ENCODE results near the gene CBX6. TPM values are rescaled to one million over a fixed set of nuclear protein-coding genes. Genes with fewer than 3 reads are reported as not detected.
A peak's percentile ranks its signal among the peaks of the same experiment; 100 is the strongest.

CBX6 gene
- total and polyA plus RNA-seq, 2 of the 8 experiments (the other 6 are each of a cell fraction or from before 2014, with no cell fraction given): 10.6 to 27.5 TPM

- H3K18ac ChIP-seq (ENCODE audit: extremely low read depth, low read length): no peak overlapping the region
- no peak overlapping the region for H4K8ac ChIP-seq (ENCODE audit: extremely low read depth, insufficient read depth, low read length)
- FAIRE-seq (no peak), DNase-seq (ENCODE audit: low read depth in 1 of 2, low spot score in 2 of 2) (no peak)
- H3K36me3 ChIP-seq (ENCODE audit: control insufficient read depth in 2 of 4, insufficient read depth in 4 of 4, low read length in 3 of 4): no peaks in the 10 kb centered on the region
- no peak overlapping the region for H3K23ac ChIP-seq (ENCODE audit: insufficient read length)
- H4K20me1 ChIP-seq (replicated peaks in 1 of 2; ENCODE audit: control insufficient read depth in 1 of 2, insufficient read depth in 2 of 2, low read length in 2 of 2): no peaks in the 10 kb centered on the region
- peaks cover 0 to 5% (median 2%) of the 10 kb centered on the region in 4 experiments; a peak in 2 of 7 replicates for H3K27me3 ChIP-seq (replicated peaks in 1 of 4; ENCODE audit: control insufficient read depth in 3 of 4, extremely low read depth in 1 of 4, insufficient read depth in 3 of 4, low read length in 3 of 4)
- no peak overlapping the region for H2BK120ac ChIP-seq (replicated peaks; ENCODE audit: low read depth, low read length)
- 100% methylated on average over 1 of the region's 1 CpG; no CpG with 5 or more reads in 1 of the 2 experiments for WGBS, 2 experiments (ENCODE audit: extremely low coverage in 1 of 2, insufficient coverage in 1 of 2, insufficient read length in 1 of 2, insufficient replicate concordance in 2 of 2, low coverage in 1 of 2, low lambda C conversion rate in 2 of 2, missing lambda C conversion rate in 1 of 2)
- H3K9me3 ChIP-seq (ENCODE audit: insufficient read depth in 2 of 2, low read depth in 1 of 2, low read length in 1 of 2): no peaks in the 10 kb centered on the region
- no peak overlapping the region for H2AK5ac ChIP-seq (ENCODE audit: low read depth, low read length)
- POLR2A ChIA-PET (ENCODE audit: partially characterized antibody): interaction anchor here (0.6 to 1.3 kb wide), 2 partner anchors 10 to 24 kb away, joined by 3 read pairs; no protein-coding TSS in a partner anchor
- no peak overlapping the region for H3K4ac ChIP-seq (replicated peaks; ENCODE audit: insufficient read length, low read depth, low read length)
- no peak overlapping the region for H2AFZ ChIP-seq (ENCODE audit: low read length)
- H3K4me3 ChIP-seq (ENCODE audit: extremely low read depth in 1 of 4, insufficient read depth in 2 of 4, low read depth in 3 of 4, low read length in 4 of 4): no peak overlapping the region
- TF ChIP-seq HDAC2 (IDR thresholded peaks at IDR 0.05; ENCODE audit: borderline replicate concordance in 1 of 2, low read depth in 2 of 2, low read length in 2 of 2) (peak in 1 of 2 experiments; percentile 27; a peak in 1 of 4 replicates), KDM1A (IDR thresholded peaks at IDR 0.05; ENCODE audit: borderline replicate concordance, low read length) (peak; percentile 94), POU5F1 (IDR thresholded peaks at IDR 0.05; ENCODE audit: low read depth, low read length) (no peak), SAP30 (IDR thresholded peaks at IDR 0.05; ENCODE audit: insufficient read depth, insufficient replicate concordance, low read length) (no peak), CREB1 (IDR thresholded peaks at IDR 0.05) (no peak)
- H3K23me2 ChIP-seq (ENCODE audit: low read depth, low read length): no peaks in the 10 kb centered on the region
- H4K91ac ChIP-seq (replicated peaks; ENCODE audit: insufficient read length, low read length): no peak overlapping the region
- H3K56ac ChIP-seq (replicated peaks; ENCODE audit: insufficient read length, low read depth, low read length): no peak overlapping the region
- CTCF ChIA-PET (ENCODE audit: partially characterized antibody): interaction anchor here (0.8 to 2.7 kb wide), 3 partner anchors 9 to 84 kb away, joined by 3 to 19 read pairs (median 3); no protein-coding TSS in a partner anchor
- no peak overlapping the region for H3K27ac ChIP-seq (ENCODE audit: low read depth, low read length)
- peaks cover 0 to 3% (median under 1%) of the 10 kb centered on the region in 4 experiments; a peak in 2 of 7 replicates for H3K4me1 ChIP-seq (replicated peaks in 1 of 4; ENCODE audit: control insufficient read depth in 3 of 4, insufficient read depth in 4 of 4, low read length in 3 of 4)
- H4K5ac ChIP-seq (ENCODE audit: insufficient read length, low read depth, low read length): no peak overlapping the region
- no peak overlapping the region for H2BK15ac ChIP-seq (ENCODE audit: low read length)
- H3K79me2 ChIP-seq (ENCODE audit: control insufficient read depth in 1 of 2, insufficient read depth in 2 of 2, low read length in 2 of 2): no peaks in the 10 kb centered on the region
- no peak overlapping the region for H2BK5ac ChIP-seq (ENCODE audit: low read depth, low read length)
- peak overlapping the region in 1 of 4 experiments; percentile 21; a peak in 1 of 7 replicates for H3K9ac ChIP-seq (replicated peaks in 1 of 4; ENCODE audit: extremely low read depth in 1 of 4, low read depth in 3 of 4, low read length in 3 of 4)
- no peak overlapping the region for H2BK20ac ChIP-seq (ENCODE audit: low read length)
- H3K14ac ChIP-seq (ENCODE audit: insufficient read length): no peak overlapping the region
- H2BK12ac ChIP-seq (ENCODE audit: low read depth, low read length): no peak overlapping the region
- H3K79me1 ChIP-seq (ENCODE audit: low read depth, low read length): no peaks in the 10 kb centered on the region
- H3K4me2 ChIP-seq (ENCODE audit: insufficient read depth in 1 of 2, low read depth in 2 of 2, low read length in 2 of 2): 0 out of 4 replicates have a peak overlapping the region, but pooled peaks of 1 of the 2 experiments have one; percentile 24
These were observed 19.5 kb downstream of the CBX6 start for GRCh38 chr22:38852522-38852921.
